Neuronal stem cell (in vitro differentiated cells): ENCODE results near the gene FMN1.

Experiments used
- DNase-seq: peaks from one replicate; pipeline ENCODE4 v3.0.0-alpha.2; 2013; ENCODE audit warnings: low spot score
- H2AFZ ChIP-seq: one replicate; pipeline ENCODE4 v1.6.1; 2013; ENCODE audit warnings: mild to moderate bottlenecking, low read length, inconsistent platforms
- H2AK5ac ChIP-seq: 2 replicates; pipeline ENCODE4 v1.6.1; 2013; ENCODE audit warnings: low read depth, mild to moderate bottlenecking, inconsistent platforms, low read length, moderate library complexity, mixed read lengths
- H2BK120ac ChIP-seq: 2 replicates; pipeline ENCODE4 v1.6.1; 2013; ENCODE audit warnings: low read depth, mild to moderate bottlenecking, inconsistent platforms, low read length, moderate library complexity, mixed read lengths
- H2BK12ac ChIP-seq: one replicate; pipeline ENCODE4 v1.6.1; 2013; ENCODE audit warnings: low read length, inconsistent platforms
- H2BK15ac ChIP-seq: 2 replicates; pipeline ENCODE4 v1.6.1; 2013; ENCODE audit warnings: mild to moderate bottlenecking, low read length, inconsistent platforms, mixed read lengths
- H2BK5ac ChIP-seq: one replicate; pipeline ENCODE4 v1.6.1; 2013; ENCODE audit warnings: inconsistent platforms, mild to moderate bottlenecking, low read length, moderate library complexity
- H3K14ac ChIP-seq: one replicate; pipeline ENCODE4 v1.6.1; 2013; ENCODE audit warnings: low read length, inconsistent platforms
- H3K18ac ChIP-seq: 2 replicates; pipeline ENCODE4 v1.6.1; 2013; ENCODE audit warnings: low read length, inconsistent platforms
- H3K23ac ChIP-seq: 2 replicates; pipeline ENCODE4 v1.6.1; 2013; ENCODE audit warnings: low read depth, mild to moderate bottlenecking, mixed read lengths, low read length, inconsistent platforms; ENCODE audit not compliant: poor library complexity
- H3K27ac ChIP-seq: replicated peaks from 3 replicates; pipeline ENCODE4 v1.5.1; 2013; ENCODE audit warnings: low read length, inconsistent platforms
- H3K27me3 ChIP-seq, 3 experiments: 2 replicates each; pipeline ENCODE4 v1.6.1; 2013; ENCODE audit warnings: low read length in 3 of 3, mild to moderate bottlenecking in 2 of 3, inconsistent platforms in 1 of 3, low read depth in 1 of 3, mixed read lengths in 1 of 3, moderate library complexity in 1 of 3; ENCODE audit not compliant: control insufficient read depth in 3 of 3, insufficient read depth in 3 of 3
- H3K36me3 ChIP-seq, 2 donors: replicated peaks in 1 of 2; 2 replicates each; pipeline ENCODE4 v1.6.1; 2013; ENCODE audit warnings: low read length in 2 of 2; ENCODE audit not compliant: control insufficient read depth in 2 of 2, insufficient read depth in 2 of 2
- H3K4ac ChIP-seq: 2 replicates; pipeline ENCODE4 v1.6.1; 2013; ENCODE audit warnings: inconsistent platforms, mild to moderate bottlenecking, low read length, moderate library complexity
- H3K4me1 ChIP-seq, 2 donors: 1 replicate in 1 of 2; 2 replicates in 1 of 2; pipeline ENCODE4 v1.6.1; 2013; ENCODE audit warnings: low read length in 2 of 2, low read depth in 1 of 2; ENCODE audit not compliant: control insufficient read depth in 2 of 2, insufficient read depth in 1 of 2
- H3K4me2 ChIP-seq: one replicate; pipeline ENCODE4 v1.6.1; 2013; ENCODE audit warnings: mild to moderate bottlenecking, low read length, inconsistent platforms; ENCODE audit not compliant: insufficient read depth, poor library complexity, severe bottlenecking
- H3K4me3 ChIP-seq, 2 donors: 2 replicates each; pipeline ENCODE4 v1.5.1; 2013; ENCODE audit warnings: low read length in 2 of 2, mild to moderate bottlenecking in 2 of 2, inconsistent platforms in 1 of 2, moderate library complexity in 1 of 2
- H3K79me1 ChIP-seq: one replicate; pipeline ENCODE4 v1.6.1; 2013; ENCODE audit warnings: low read depth, mild to moderate bottlenecking, inconsistent platforms, low read length, moderate library complexity
- H3K9ac ChIP-seq: one replicate; pipeline ENCODE4 v1.6.1; 2013; ENCODE audit warnings: mild to moderate bottlenecking, low read depth, low read length, inconsistent platforms; ENCODE audit not compliant: poor library complexity
- H3K9me3 ChIP-seq, 2 donors: replicated peaks in 1 of 2; 2 replicates each; pipeline versions ENCODE3 to v1.6.1; 2013; ENCODE audit warnings: low read length in 2 of 2, mild to moderate bottlenecking in 2 of 2, inconsistent platforms in 1 of 2, low read depth in 1 of 2, mixed read lengths in 1 of 2, moderate library complexity in 1 of 2; ENCODE audit not compliant: control insufficient read depth in 2 of 2, insufficient read depth in 1 of 2
- H4K8ac ChIP-seq: one replicate; pipeline ENCODE4 v1.6.1; 2013; ENCODE audit warnings: low read depth, mild to moderate bottlenecking, inconsistent platforms, low read length, moderate library complexity
- H4K91ac ChIP-seq: one replicate; pipeline ENCODE4 v1.6.1; 2013; ENCODE audit warnings: low read length, low read depth, mild to moderate bottlenecking, inconsistent platforms; ENCODE audit not compliant: poor library complexity
- WGBS, 2 donors: extraction: QIAGEN DNeasy Blood & Tissue Kit; methylation state at CpG; one replicate each; pipeline ENCODE4 v1.1.7; 2013; ENCODE audit warnings: missing lambda C conversion rate in 2 of 2, mixed read lengths in 1 of 2; ENCODE audit not compliant: insufficient read length in 2 of 2, insufficient replicate concordance in 1 of 2; ENCODE audit errors: extremely low coverage in 2 of 2; 5-methylcytosine and 5-hydroxymethylcytosine counted together

Gene FMN1

DNA sequence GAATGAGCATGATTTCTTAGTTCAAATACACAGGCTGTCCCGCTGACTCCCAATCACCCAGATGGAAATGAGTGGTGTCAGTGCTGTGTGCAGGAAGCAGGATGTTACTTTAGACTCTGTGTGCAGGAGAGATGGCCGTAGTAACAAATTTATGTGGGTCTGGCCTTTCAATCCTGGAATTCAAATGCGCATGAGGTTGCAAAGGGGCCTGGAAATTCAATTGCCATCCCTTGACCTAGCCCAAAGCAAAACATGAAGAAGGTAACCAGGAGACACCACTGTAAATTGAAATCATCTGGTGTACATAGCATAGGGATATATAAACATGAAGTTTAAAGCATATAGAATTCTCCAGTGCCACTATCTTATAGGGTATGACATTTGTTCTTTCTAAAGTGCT, 443.5 kb downstream of the FMN1 start:
- Histone ChIP-seq H2BK12ac (no peak overlapping the region), H3K79me1 (no peaks in the 10 kb centered on the region), H3K4me3 (no peak overlapping the region), H3K36me3 (no peaks in the 10 kb centered on the region), H2BK15ac (no peak overlapping the region), H2BK120ac (no peak overlapping the region), H3K4ac (no peak overlapping the region), H3K18ac (no peak overlapping the region), H3K4me1 (no peaks in the 10 kb centered on the region), H3K27me3 (no peaks in the 10 kb centered on the region), H4K8ac (no peak overlapping the region), H2BK5ac (no peak overlapping the region), H3K27ac (no peak overlapping the region), H3K23ac (no peak overlapping the region), H3K14ac (no peak overlapping the region), H3K9ac (no peak overlapping the region), H4K91ac (no peak overlapping the region), H3K9me3 (no peaks in the 10 kb centered on the region), H2AFZ (peak overlapping the region; percentile 59), H3K4me2 (no peak overlapping the region), H2AK5ac (no peak overlapping the region)
- DNase-seq = no peak
- WGBS, 2 donors = no CpG with 5 or more reads among the region's 3 CpGs

DNA sequence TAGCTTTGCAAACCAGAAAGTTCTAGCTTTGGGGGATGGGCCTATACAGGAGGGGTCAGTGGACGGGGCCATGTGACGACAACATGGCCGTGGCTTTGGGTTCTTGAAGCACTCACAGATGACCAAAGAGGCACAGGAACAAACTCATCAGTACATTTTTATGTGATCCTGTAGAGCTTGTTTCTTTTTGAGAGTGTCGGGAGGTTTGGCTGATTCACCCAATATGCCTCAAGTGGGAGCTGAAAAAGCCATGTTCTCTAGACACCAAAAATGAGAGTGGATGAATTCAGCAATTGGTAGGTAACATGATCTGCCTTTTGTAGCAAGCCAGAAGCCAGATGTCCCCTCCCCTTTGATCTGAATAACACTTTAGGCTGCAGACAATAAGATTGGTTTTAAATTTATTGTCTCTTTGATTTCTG, 446.6 kb downstream of the FMN1 start:
- H3K4ac ChIP-seq = no peak overlapping the region
- H3K4me3 ChIP-seq = no peak overlapping the region
- H2BK120ac ChIP-seq = no peak overlapping the region
- H4K8ac ChIP-seq = no peak overlapping the region
- H4K91ac ChIP-seq = no peak overlapping the region
- no peak overlapping the region for H2AFZ ChIP-seq
- no peak overlapping the region for H3K23ac ChIP-seq
- no peak overlapping the region for H3K18ac ChIP-seq
- H2BK15ac ChIP-seq = no peak overlapping the region
- no peaks in the 10 kb centered on the region for H3K9me3 ChIP-seq
- H2BK5ac ChIP-seq = no peak overlapping the region
- no peak overlapping the region for H2BK12ac ChIP-seq
- H2AK5ac ChIP-seq = no peak overlapping the region
- no peak for DNase-seq
- no peaks in the 10 kb centered on the region for H3K27me3 ChIP-seq
- H3K9ac ChIP-seq = no peak overlapping the region
- no peaks in the 10 kb centered on the region for H3K79me1 ChIP-seq
- H3K4me1 ChIP-seq = no peaks in the 10 kb centered on the region
- H3K4me2 ChIP-seq = no peak overlapping the region
- no peak overlapping the region for H3K27ac ChIP-seq
- H3K14ac ChIP-seq = no peak overlapping the region
- no CpG with 5 or more reads among the region's 4 CpGs for WGBS, 2 donors
- no peaks in the 10 kb centered on the region for H3K36me3 ChIP-seq

DNA sequence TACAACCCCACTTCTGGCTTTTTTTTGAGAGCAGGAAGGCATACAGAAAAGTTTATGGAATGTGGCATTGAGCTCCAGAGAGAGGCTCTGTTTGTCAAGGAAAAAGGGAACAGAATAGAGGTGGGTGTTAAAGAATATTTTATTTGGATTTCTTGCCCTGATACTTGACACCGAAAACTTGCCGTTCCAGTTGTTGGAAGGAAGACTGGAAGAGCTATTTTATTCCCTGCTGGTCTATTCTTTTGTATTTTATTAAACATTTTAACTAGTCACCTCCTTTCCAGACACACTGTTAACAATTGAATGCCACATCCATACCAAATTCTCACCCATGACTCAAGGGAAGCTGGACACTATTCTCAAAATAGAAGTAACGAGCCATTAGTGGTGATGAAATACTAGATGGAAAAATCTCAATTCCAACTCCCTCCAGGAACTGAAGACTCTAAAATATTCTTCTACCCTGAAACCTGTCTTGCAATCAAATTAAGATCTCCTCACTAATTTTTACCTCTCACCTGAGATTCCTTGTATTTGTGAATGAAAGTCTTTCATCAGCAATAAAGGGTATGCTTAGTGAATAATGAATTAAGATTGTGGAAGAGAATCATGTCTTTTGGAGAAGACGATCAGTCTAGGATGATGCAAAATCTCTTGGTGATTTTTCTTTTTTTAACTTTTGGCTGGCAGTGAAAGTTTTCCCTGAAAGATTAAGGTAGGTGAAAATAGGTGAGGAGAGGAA, 448.2 kb downstream of the FMN1 start:
- no peak overlapping the region for H2BK120ac ChIP-seq
- no peak overlapping the region for H3K4me2 ChIP-seq
- no peak overlapping the region for H3K18ac ChIP-seq
- no peak overlapping the region for H4K91ac ChIP-seq
- no peak overlapping the region for H2BK12ac ChIP-seq
- no peaks in the 10 kb centered on the region for H3K4me1 ChIP-seq
- no peak overlapping the region for H3K27ac ChIP-seq
- H3K27me3 ChIP-seq = no peaks in the 10 kb centered on the region
- no peak overlapping the region for H3K14ac ChIP-seq
- H2AK5ac ChIP-seq = no peak overlapping the region
- H3K4me3 ChIP-seq = no peak overlapping the region
- H3K23ac ChIP-seq = no peak overlapping the region
- no peak overlapping the region for H3K9ac ChIP-seq
- no peak overlapping the region for H3K4ac ChIP-seq
- H4K8ac ChIP-seq = no peak overlapping the region
- H2BK5ac ChIP-seq = no peak overlapping the region
- H2AFZ ChIP-seq = no peak overlapping the region
- no peaks in the 10 kb centered on the region for H3K36me3 ChIP-seq
- H3K79me1 ChIP-seq = no peaks in the 10 kb centered on the region
- no peaks in the 10 kb centered on the region for H3K9me3 ChIP-seq
- DNase-seq = no peak
- no peak overlapping the region for H2BK15ac ChIP-seq
- WGBS, 2 donors = no CpG with 5 or more reads among the region's 4 CpGs

DNA sequence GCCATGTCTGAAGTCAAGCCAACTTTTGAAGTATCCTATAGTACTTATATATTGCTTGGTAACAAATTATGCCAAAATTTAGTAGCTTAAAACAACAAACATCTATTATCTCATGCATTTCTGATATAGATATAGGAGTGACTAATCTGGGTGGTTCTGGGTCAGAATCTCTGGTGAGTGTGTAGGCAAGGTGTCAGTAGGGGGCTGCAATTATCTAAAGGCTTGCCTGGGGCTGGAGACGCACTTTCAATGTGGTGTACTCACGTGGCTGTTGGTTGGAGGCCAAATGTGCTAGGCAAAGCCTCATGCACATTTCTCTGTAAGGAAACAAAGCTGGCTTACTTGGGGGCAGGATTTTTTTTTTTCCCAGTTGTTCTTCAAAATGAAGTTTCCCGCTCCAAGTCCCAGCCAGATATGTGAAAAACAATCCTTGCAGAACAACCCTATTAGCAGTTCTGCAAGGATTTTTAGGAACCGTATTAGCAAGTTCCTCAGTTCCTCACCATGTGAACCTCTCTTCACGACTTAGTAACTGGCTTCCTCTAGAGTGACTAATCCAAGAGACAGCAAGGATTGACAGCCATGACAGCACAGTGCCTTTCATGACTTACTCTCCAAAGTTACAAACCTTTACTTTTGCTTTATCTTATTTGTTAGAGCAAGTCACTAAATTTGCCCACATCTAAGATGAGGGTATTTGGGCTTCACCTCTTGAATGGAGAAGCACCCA, 450.9 kb downstream of the FMN1 start:
- no CpG with 5 or more reads among the region's 5 CpGs for WGBS, 2 donors
- DNase-seq = no peak
- H2BK120ac ChIP-seq = no peak overlapping the region

More for the DNA sequence above, 450.9 kb downstream of the FMN1 start:
- H2BK12ac ChIP-seq = no peak overlapping the region
- H3K36me3 ChIP-seq = no peaks in the 10 kb centered on the region
- H3K23ac ChIP-seq = no peak overlapping the region
- H2BK5ac ChIP-seq = no peak overlapping the region
- H2AFZ ChIP-seq = no peak overlapping the region
- H2AK5ac ChIP-seq = no peak overlapping the region
- no peak overlapping the region for H3K9ac ChIP-seq
- no peak overlapping the region for H3K4me3 ChIP-seq
- H3K27me3 ChIP-seq = no peaks in the 10 kb centered on the region
- H4K8ac ChIP-seq = no peak overlapping the region
- no peak overlapping the region for H3K18ac ChIP-seq
- no peak overlapping the region for H3K4me2 ChIP-seq
- peaks cover 0 to 2% of the 10 kb centered on the region in 2 donors for H3K9me3 ChIP-seq
- H3K14ac ChIP-seq = no peak overlapping the region
- H4K91ac ChIP-seq = no peak overlapping the region
- H3K79me1 ChIP-seq = no peaks in the 10 kb centered on the region
- H3K27ac ChIP-seq = no peak overlapping the region
- H3K4ac ChIP-seq = no peak overlapping the region
- H2BK15ac ChIP-seq = no peak overlapping the region
- no peaks in the 10 kb centered on the region for H3K4me1 ChIP-seq
